GM12865 (cell line): ENCODE results near the gene MBNL2.

ENCODE experiments used
- DNase-seq: peaks from one replicate; pipeline ENCODE4 v3.0.0; 2010; ENCODE audit warnings: low read depth
- H3K4me3 ChIP-seq: 2 replicates; pipeline ENCODE4 v1.5.1; 2011; ENCODE audit warnings: mild to moderate bottlenecking, low read depth, low read length, control low read depth
- CTCF ChIP-seq: IDR thresholded peaks from 2 replicates; pipeline ENCODE4 v1.5.1; 2011; ENCODE audit warnings: low read length, control low read depth, low read depth, inconsistent platforms; ENCODE audit not compliant: insufficient read depth; ENCODE audit errors: missing control alignments

The MBNL2 gene

GRCh38 chr13:97261254-97262005 is 39.3 kb downstream of the MBNL2 start:
- DNase-seq, result peak; percentile 45
- no peak for TF ChIP-seq CTCF
- no peak overlapping the region for H3K4me3 ChIP-seq

GRCh38 chr13:97262058-97262457 is 39.9 kb downstream of the MBNL2 start:
- no peak for TF ChIP-seq CTCF
- no peak overlapping the region for H3K4me3 ChIP-seq

DNA sequence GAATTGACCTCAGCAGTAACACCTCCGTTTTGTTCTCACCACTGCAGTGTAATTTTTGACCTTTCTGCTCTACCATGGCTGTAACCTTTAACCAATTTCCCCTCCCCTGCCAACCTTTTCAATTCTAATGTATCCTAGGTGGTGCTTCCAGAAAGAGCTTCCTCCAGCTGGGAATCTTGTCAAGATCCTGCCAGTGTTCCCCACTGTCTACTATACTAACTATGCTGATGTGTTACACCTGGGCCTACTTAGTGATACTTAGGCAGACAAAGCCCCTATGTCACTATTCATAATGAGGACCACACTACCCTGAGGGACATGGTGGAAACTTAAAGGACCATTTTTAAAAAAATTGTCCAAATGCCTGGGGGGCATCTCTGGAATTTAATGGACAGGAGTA is 41.0 kb downstream of the MBNL2 start:
- no peak for DNase-seq
- no peak for TF ChIP-seq CTCF
- no peak overlapping the region for H3K4me3 ChIP-seq

More at GRCh38 chr13:97262058-97262457, 39.9 kb downstream of the MBNL2 start:
- no peak for DNase-seq

- TF ChIP-seq CTCF, result no peak
- no peak overlapping the region for H3K4me3 ChIP-seq
- DNase-seq, result no peak
Measured at GRCh38 chr13:97264663-97265062, 42.5 kb downstream of the MBNL2 start.

DNA sequence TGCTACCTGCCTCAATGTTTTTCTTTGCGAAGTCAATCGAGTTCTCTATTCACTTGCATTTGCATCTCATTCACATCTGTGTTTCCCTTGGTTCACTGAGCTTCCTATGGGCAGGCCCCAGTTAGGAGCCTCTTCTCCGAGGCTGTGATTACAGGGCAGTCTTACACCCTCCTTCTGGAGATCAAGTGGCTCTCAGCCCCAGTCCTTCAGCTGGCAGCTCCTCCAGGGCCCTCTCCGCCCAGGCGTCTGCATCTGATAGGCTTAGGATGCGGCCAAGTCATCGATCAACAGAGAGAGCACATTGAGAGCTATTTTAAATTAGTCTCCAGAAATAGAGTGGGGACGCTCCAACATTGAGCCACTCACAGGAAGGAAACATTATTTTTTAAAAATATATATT is 44.2 kb downstream of the MBNL2 start:
- H3K4me3 ChIP-seq, result no peak overlapping the region
- DNase-seq, result no peak
- TF ChIP-seq CTCF, result no peak

- no peak for DNase-seq
- TF ChIP-seq CTCF, result no peak
- H3K4me3 ChIP-seq, result no peak overlapping the region
Measured at GRCh38 chr13:97266772-97267417, 44.8 kb downstream of the MBNL2 start.
